Measurements from ENCODE around the gene SLC7A8. TPM values are rescaled to one million over a fixed set of nuclear protein-coding genes. Genes with fewer than 3 reads are reported as not detected.

The SLC7A8 gene
- total RNA-seq, 6 donors from 2014 or later: 30.4 to 58.2 (median 42.0) TPM

DNA sequence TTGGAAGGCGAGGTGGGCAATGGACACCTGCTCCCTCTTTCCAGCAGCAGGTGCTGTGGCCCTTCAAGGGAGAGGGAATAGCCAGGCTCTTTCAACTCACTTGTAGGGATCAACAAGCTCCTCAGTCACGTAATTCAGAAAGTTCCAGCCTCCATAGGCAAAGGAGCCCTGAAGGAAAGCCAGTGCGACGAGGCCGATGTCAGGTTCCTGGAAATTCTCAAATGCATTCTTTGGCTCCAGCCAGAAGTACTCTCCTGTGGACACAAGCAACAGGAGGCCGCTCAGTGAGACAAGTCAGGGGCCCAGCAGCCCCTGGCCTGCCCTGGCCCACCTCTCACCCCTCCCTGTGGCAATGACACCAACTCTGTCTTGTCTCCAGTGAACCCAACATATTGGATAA, 43.1 kb downstream of the SLC7A8 start:
- no peak overlapping the region for H3K27ac ChIP-seq
- H3K27me3 ChIP-seq: no peaks in the 10 kb centered on the region
- ATAC-seq (ENCODE audit: low FRiP score in 2 of 2): no peak
- no peak for TF ChIP-seq POLR2A (IDR thresholded peaks at IDR 0.05)
- no peak for TF ChIP-seq EP300 (IDR thresholded peaks at IDR 0.05)
- TF ChIP-seq POLR2AphosphoS5 (IDR thresholded peaks at IDR 0.05): no peak
- TF ChIP-seq, protein P1, sequence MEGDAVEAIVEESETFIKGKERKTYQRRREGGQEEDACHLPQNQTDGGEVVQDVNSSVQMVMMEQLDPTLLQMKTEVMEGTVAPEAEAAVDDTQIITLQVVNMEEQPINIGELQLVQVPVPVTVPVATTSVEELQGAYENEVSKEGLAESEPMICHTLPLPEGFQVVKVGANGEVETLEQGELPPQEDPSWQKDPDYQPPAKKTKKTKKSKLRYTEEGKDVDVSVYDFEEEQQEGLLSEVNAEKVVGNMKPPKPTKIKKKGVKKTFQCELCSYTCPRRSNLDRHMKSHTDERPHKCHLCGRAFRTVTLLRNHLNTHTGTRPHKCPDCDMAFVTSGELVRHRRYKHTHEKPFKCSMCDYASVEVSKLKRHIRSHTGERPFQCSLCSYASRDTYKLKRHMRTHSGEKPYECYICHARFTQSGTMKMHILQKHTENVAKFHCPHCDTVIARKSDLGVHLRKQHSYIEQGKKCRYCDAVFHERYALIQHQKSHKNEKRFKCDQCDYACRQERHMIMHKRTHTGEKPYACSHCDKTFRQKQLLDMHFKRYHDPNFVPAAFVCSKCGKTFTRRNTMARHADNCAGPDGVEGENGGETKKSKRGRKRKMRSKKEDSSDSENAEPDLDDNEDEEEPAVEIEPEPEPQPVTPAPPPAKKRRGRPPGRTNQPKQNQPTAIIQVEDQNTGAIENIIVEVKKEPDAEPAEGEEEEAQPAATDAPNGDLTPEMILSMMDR (IDR thresholded peaks at IDR 0.05): no peak
- no peak for DNase-seq
- H3K9me3 ChIP-seq: no peaks in the 10 kb centered on the region
- H3K4me1 ChIP-seq: peaks cover 0 to 13% (median 5%) of the 10 kb centered on the region in 4 donors
- no peak overlapping the region for H3K4me3 ChIP-seq
- H3K36me3 ChIP-seq: peaks cover 2 to 10% (median 5%) of the 10 kb centered on the region in 4 donors
- 69 to 83% methylated on average over 6 of the region's 6 CpGs for WGBS, 2 donors

DNA sequence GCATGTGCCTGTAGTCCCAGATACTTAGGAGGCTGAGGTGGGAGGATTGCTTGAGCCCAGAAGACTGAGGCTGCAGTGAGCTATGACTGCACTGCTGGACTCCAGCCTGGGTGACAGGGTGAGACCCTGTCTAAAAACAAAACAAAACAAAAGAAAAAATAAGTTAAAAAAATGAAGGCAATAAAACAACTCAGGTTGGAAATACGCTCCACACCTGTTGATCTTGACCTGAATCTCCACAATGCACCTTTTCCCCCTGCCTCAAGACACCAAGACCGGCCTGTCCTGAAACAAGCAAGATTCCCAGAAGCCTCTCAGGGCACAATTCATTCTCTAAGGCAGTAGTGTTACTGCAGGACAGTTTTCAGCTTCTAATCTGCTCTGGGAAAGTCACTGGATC, 43.6 kb downstream of the SLC7A8 start:
- no peak for DNase-seq
- H3K27ac ChIP-seq: no peak overlapping the region
- TF ChIP-seq, protein P1 (IDR thresholded peaks at IDR 0.05): no peak
- TF ChIP-seq POLR2A (IDR thresholded peaks at IDR 0.05): no peak
- TF ChIP-seq EP300 (IDR thresholded peaks at IDR 0.05): no peak
- TF ChIP-seq POLR2AphosphoS5 (IDR thresholded peaks at IDR 0.05): no peak
- H3K4me1 ChIP-seq: peaks cover 0 to 13% (median 4%) of the 10 kb centered on the region in 4 donors
- H3K9me3 ChIP-seq: no peaks in the 10 kb centered on the region
- ATAC-seq (ENCODE audit: low FRiP score in 2 of 2): no peak
- no peak overlapping the region for H3K4me3 ChIP-seq
- 90 to 98% methylated on average over 2 of the region's 2 CpGs for WGBS, 2 donors
- peaks cover 2 to 10% (median 5%) of the 10 kb centered on the region in 4 donors for H3K36me3 ChIP-seq
- H3K27me3 ChIP-seq: no peaks in the 10 kb centered on the region

DNA sequence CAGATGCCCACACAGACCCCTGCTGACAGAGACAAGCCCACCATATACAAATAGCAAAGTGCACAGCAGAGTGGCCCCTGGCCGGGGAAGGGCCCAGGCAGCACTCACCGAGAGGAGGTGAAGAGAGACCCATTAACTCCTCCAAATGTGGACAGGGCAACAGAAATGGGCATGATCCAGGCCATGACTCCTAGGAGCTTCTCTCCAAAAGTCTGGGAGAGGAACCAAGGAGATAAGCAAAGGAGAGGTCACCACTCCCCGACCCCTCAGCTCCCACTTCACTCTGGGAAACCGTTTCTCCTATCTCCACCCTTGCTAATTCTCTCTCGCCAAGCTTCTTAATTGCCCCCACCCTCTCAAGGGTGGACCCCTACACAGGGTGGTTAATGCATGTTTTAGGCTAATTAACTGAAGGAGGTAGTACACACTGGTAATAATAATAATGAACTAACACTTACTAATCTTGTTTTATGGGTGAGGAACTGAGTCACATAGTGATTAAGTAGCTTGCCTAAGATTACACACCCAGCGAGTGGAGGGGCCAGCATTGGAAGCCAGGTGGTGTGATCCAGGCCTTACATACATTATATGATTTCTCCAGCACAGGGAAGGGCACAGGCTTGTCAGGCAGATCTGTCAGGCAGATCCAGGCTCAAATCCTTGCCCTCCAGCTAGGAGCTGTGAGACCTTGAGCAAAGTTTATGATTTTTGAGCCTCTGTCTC, 45.5 kb downstream of the SLC7A8 start:
- Histone ChIP-seq H3K27ac (no peak overlapping the region), H3K27me3 (no peaks in the 10 kb centered on the region), H3K36me3 (peaks cover 2 to 10% (median 5%) of the 10 kb centered on the region in 4 donors), H3K9me3 (no peaks in the 10 kb centered on the region), H3K4me1 (peaks cover 0 to 7% (median 4%) of the 10 kb centered on the region in 4 donors), H3K4me3 (no peak overlapping the region)
- TF ChIP-seq POLR2AphosphoS5 (IDR thresholded peaks at IDR 0.05) (no peak), EP300 (IDR thresholded peaks at IDR 0.05) (no peak), POLR2A (IDR thresholded peaks at IDR 0.05) (no peak)
- TF ChIP-seq, protein P1 (IDR thresholded peaks at IDR 0.05): no peak
- ATAC-seq (ENCODE audit: low FRiP score in 2 of 2) (no peak), DNase-seq (no peak)
- 71 to 82% methylated on average over 6 of the region's 6 CpGs for WGBS, 2 donors

DNA sequence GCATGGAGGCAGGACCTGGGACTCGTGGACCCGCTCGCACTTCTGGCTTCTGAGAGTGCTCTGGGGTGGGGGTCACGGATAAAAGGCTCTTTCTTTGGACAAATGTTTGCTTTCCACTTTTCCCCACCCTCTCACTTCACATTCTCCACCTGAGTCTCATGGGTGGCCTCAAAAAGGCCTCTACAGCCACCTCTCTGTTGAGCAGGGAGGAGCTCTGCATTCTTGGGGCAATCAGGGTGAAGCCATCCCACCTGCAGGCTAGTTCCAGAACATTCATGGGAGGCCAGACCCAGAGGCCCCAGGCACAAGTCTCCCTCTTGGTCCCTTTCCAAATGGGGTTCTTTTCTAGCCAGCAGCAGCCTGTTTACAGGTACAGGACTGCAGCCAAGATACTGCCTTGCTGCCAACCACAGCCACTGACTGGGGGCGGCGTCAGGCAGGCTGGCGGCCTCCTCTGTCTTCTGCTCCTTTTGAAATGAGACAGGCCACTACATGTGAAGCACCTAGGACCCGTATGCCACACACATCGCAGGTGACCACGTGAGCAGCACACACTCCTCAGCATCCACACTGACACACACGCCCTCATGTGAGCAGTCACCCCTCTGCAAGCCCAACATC, 46.2 kb downstream of the SLC7A8 start:
- ATAC-seq (ENCODE audit: low FRiP score in 2 of 2): peak in 1 of 2 donors; percentile 65
- TF ChIP-seq EP300 (IDR thresholded peaks at IDR 0.05): no peak
- no peak for TF ChIP-seq POLR2AphosphoS5 (IDR thresholded peaks at IDR 0.05)
- TF ChIP-seq, protein P1 (IDR thresholded peaks at IDR 0.05): no peak
- no peak for TF ChIP-seq POLR2A (IDR thresholded peaks at IDR 0.05)
- Histone ChIP-seq H3K27ac (no peak overlapping the region), H3K27me3 (no peaks in the 10 kb centered on the region), H3K9me3 (no peaks in the 10 kb centered on the region), H3K36me3 (peaks cover 2 to 10% (median 5%) of the 10 kb centered on the region in 4 donors), H3K4me1 (peaks cover 0 to 5% (median 2%) of the 10 kb centered on the region in 4 donors), H3K4me3 (no peak overlapping the region)
- peak in 1 of 2 donors; percentile 48 for DNase-seq
- 55 to 78% methylated on average over 5 to 11 of the region's 11 CpGs for WGBS, 2 donors
